GM18511 (cell line): ENCODE measurements around the gene RPP30.
A peak's percentile ranks its signal among the peaks of the same experiment; 100 is the strongest.

Experiments
- ATAC-seq: cut with Tn5 transposase; IDR thresholded peaks from one replicate; pipeline ENCODE4 v1.9.1; 2021; ENCODE audit warnings: mild to moderate bottlenecking, moderate library complexity; ENCODE audit not compliant: unreplicated experiment

Gene RPP30

GRCh38 chr10:90871766-90872647 lies at the start of gene RPP30:
Gene RPP30 (plus strand): TSS chr10:90871974. CDS start chr10:90871987, 13 bp downstream.
- ATAC-seq: peak; percentile 99

- no peak for ATAC-seq
These were observed 49.3 kb upstream of the RPP30 start for GRCh38 chr10:90822508-90822907.

DNA sequence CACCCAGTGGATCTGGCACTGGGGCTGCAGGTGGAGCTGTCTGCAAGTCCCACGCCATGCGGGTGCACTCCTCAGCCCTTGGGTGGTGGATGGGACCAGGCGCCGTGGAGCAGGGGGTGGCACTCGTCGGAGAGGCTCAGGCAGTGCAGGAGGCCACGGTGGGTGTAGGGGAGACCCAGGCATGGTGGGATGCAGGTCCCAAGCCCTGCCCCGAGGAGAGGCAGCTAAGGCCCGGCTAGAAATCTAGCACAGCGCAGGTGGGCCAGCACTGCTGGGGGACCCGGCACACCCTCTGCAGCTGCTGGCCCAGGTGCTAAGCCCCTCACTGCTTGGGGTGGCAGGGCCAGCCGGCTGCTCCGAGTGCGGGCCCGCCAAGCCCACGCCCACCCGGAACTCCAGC lies 39.7 kb upstream of the RPP30 start:
- no peak for ATAC-seq

- no peak for ATAC-seq
These were observed 37.4 kb upstream of the RPP30 start for GRCh38 chr10:90834326-90834725.

DNA sequence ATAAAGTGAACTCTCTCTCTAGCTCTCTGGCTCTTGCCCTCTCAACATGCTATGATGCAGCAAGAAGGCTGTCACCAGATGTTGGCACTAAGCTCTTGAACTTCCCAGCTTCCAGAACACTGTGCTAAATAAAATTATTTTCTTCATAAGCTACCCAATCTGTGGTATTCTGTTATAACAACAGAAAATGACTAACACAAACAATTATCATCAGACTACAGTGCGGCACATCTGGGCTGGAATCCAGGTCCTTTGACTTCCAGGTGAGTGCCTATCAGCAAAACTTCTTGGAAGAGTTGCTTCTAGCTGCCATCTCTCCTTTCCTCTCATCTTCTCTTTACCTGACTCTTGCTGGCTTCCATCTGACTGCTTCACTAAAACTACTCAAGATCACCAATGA lies 34.3 kb upstream of the RPP30 start:
- no peak for ATAC-seq

- ATAC-seq: no peak
These were observed 29.0 kb upstream of the RPP30 start for GRCh38 chr10:90842725-90843124.

DNA sequence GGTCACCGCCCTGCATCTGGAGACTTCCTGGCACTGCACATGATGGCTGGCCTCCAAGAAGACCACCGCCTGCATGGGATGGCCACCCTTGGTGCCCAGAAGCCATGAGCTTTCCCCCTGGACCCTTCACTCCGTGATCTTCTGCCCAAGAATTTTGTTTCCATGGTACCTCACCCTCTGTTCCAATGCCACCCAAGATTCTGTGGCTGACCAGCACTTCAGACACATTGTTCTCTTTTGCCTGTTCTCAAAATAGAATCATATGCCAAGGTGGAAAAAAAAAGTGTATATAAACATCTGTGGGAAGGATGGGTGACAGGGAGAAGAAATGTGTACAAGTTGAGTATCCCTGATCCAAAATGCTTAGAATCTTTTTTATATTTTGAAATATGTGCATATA lies 26.0 kb upstream of the RPP30 start:
- ATAC-seq: no peak

GRCh38 chr10:90846746-90847145 lies 25.0 kb upstream of the RPP30 start:
- no peak for ATAC-seq

DNA sequence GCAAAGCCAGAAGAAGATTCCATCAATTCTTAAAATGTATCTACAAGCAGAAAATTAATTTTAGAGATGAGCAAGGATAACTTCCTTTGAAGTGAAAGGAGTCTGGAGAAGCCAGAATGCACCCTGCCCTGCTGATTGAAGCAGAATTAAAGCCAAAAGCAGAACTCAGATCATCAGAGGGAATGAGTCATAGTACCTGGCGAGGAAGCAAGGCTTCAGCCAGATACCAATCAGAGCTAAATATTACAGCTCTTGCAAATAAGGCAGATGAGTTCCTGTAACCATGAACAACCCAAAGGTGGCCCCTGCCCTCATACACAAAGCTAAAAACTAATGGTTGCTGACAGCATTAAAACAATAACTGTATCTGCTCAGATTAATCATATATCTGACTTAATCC lies 24.3 kb upstream of the RPP30 start:
- no peak for ATAC-seq

GRCh38 chr10:90849956-90850749 lies 21.6 kb upstream of the RPP30 start:
- ATAC-seq: no peak

- ATAC-seq: no peak
These were observed 16.6 kb upstream of the RPP30 start for GRCh38 chr10:90855126-90855525.

DNA sequence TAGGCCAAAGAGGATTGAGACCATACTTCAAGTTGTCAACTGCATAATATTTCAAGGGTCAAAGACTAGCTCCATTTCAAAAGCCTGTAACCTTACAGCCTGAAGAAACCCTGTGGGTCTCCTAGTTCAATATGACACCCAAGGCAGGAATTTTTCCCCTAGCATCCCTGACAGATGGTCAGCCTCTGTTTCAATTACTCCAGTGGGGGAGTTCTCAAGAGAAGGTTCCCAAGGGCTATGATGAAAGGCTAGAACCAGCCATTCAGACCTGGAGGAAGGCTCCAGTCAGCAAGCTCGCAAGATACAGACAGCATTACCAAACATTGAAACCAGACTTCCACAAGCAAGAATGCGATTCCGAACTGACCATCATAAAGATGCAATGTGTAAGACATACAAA lies 15.5 kb upstream of the RPP30 start:
- ATAC-seq: no peak

- peak; percentile 10 for ATAC-seq
These were observed 14.7 kb upstream of the RPP30 start for GRCh38 chr10:90856964-90857634.

DNA sequence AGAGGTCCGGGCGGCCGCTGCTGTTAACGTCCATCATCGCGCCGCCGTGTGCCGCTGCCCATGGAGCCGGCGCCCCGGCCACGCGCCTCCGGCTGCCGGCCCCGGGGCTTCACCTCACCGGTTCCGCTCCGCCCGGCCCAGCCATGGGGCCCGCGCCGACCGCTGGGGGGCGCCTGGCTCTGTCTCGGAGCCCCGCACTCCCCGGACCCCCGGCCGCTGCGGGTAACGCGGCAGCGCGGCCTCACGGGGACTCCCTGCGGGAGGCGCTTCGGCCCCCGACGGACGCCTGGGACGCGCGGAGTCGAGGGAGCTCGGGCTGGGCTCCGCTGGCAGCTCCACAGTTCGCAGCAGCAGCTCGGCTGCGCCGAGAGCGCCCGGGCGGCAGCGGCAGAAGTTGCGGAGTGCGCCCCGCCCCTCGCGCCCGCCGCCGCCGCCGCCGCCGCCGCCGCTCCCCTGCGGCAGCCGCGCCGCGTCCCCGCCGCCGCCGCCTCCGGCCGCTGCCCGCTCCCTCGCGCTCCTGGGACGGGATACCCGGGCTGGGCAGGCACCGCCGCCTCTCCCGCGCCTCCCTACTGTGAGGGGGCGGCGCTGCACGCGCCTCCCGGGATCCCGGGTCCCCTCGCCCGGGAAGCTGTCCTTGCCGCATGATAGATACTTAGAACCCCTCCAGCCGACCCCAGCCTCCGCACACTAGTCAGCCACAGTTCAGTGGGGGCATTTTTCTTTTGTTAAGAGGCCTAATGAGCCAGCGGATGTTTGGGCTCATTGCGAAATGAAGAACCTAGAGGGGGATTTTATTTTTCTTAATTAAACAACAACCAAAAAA lies 13.9 kb upstream of the RPP30 start, which contains the start of gene HTR7:
HTR7 (minus strand) TSS at position 405 of the 826 bp plus-strand sequence; CDS start at position 37, 368 bp downstream.
- ATAC-seq: peak; percentile 84

DNA sequence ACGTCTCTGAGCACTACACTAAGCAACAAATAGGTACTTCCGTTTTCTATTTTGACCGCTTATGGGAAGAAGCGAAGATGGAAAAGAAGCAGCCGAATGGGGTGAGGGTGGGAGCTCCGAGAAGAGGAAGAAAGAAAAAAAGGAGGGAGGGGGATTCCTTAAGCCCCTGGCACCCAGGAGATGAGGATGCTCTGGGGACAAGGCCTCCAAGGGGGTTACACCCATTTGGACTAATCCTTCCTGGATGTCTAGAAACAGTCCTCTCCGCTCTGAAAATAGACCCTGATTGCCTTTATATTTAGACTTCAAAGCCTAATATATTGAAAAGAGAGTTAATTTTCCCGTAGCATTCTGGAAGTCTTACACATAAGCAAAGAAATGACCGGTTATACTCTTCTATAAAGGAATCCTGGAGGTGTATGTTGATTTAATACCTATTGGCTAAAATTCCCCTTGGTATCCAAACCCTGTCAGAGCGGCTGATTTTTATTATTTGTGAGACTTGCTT lies 13.3 kb upstream of the RPP30 start:
- no peak for ATAC-seq

DNA sequence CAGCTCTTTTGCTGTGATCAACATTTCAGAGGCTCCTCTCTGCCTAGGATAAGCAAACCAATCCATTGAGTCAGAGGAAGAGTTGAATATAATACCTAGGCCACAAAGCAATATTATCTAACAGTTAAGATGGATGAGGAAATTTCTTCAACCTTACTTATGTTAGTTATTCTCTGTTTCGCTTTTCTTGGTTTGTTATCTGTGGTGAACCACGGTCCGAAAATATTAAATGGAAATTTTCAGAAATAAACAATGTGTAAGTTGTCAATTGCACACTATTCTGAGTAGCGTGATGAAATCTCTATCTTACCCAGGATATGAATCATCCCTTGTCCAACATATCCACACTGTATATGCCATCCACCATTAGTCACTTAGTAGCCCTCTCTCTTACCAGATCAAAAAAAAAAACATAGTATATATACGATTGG lies 12.4 kb upstream of the RPP30 start:
- ATAC-seq: no peak

DNA sequence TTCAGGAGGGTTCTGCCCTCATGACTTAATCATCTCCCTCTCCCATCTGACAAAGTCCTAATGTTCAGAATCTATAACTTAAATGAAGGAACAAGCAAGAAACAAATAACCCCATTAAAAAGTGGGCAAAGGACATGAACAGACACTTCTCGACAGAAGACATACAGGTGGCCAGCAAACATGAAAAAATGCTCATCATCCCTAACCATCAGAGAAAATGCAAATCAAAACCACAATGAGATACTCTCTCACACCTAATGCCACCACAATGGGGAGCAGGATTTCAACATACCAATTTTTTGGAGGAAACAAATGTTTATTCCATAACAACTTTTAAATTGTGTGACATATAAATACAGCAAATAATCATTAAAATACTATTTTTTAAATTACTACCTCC lies 11.0 kb upstream of the RPP30 start:
- ATAC-seq: no peak

DNA sequence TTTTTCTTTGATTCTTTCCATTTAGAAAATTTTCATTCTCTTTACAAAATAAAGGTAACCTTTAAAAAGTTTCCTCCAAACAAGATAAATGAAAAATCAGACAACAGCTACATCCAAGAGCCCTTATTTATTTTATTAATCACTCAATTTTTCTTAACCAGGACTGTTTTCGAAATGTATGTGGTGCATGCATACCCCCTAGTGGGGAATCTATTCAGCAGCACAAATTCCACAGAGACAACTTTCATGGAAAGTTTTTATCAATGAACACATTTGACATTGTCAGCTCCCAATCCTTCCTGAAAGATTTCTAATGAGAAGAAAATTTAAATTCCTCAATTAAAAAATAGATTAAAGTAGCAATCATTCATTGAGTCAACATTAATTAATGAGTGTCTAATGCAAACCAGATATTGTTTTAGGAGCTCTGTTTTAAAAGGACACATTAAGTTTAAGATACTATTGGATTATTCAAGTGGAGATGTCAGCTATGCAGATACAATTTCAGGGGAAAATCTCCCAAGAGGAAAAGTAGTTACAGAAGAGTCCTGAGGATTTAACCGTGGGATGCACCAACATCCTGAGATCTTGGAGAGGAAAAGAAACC lies 8.8 kb upstream of the RPP30 start:
- ATAC-seq: no peak

- ATAC-seq: no peak
These were observed 6.4 kb upstream of the RPP30 start for GRCh38 chr10:90865401-90865800.
